Upper lobe of right lung (tissue), 1 donor: ENCODE results near the gene ZNRF1. TPM values are rescaled to one million over a fixed set of nuclear protein-coding genes. Genes with fewer than 3 reads are reported as not detected.

Experiments used
- ATAC-seq: fragments of 200-7000 bp; cut with Tn5 transposase; one replicate; pipeline ENCODE4 v1.9.1; 2020; ENCODE audit warnings: mild to moderate bottlenecking, moderate library complexity
- DNase-seq: peaks from one replicate; pipeline ENCODE4 v3.0.0-alpha.2; 2020
- H3K27ac ChIP-seq: fragments of 200-600 bp; one replicate; pipeline ENCODE4 v1.8.0; 2022
- H3K27me3 ChIP-seq: fragments of 200-600 bp; one replicate; pipeline ENCODE4 v1.8.0; 2022; ENCODE audit warnings: mild to moderate bottlenecking
- H3K36me3 ChIP-seq: fragments of 200-600 bp; one replicate; pipeline ENCODE4 v1.8.0; 2022
- H3K4me1 ChIP-seq: fragments of 200-600 bp; one replicate; pipeline ENCODE4 v1.8.0; 2022
- H3K4me3 ChIP-seq: fragments of 200-600 bp; one replicate; pipeline ENCODE4 v1.8.0; 2022; ENCODE audit warnings: mild to moderate bottlenecking
- H3K9me3 ChIP-seq: fragments of 200-600 bp; one replicate; pipeline ENCODE4 v1.8.0; 2022
- intact Hi-C: fragments of 100-400 bp; cut with DNase I; formaldehyde crosslinking; loops from one replicate; pipeline ENCODE4 v1.11.0; 2022
- total RNA-seq: library from RNA; stranded (reverse); fragmentation: NEBNext Ultra II Directional; extraction: Animal tissue kit (Norgen Biotek cat#: 25700); gene quantifications from one replicate; pipeline ENCODE4 v1.2.1, GENCODE V29; 2021
- TF ChIP-seq, protein P1 (sequence below): fragments of 200-600 bp; IDR thresholded peaks from one replicate; pipeline ENCODE4 v1.8.0; 2022; ENCODE audit warnings: antibody characterized with exemption
- donor health status: DM: no; HTN: yes; CAD: no; lungs with severe emphysema.

The ZNRF1 gene
- total RNA-seq, 1 donor from 2014 or later = 21.3 TPM

DNA sequence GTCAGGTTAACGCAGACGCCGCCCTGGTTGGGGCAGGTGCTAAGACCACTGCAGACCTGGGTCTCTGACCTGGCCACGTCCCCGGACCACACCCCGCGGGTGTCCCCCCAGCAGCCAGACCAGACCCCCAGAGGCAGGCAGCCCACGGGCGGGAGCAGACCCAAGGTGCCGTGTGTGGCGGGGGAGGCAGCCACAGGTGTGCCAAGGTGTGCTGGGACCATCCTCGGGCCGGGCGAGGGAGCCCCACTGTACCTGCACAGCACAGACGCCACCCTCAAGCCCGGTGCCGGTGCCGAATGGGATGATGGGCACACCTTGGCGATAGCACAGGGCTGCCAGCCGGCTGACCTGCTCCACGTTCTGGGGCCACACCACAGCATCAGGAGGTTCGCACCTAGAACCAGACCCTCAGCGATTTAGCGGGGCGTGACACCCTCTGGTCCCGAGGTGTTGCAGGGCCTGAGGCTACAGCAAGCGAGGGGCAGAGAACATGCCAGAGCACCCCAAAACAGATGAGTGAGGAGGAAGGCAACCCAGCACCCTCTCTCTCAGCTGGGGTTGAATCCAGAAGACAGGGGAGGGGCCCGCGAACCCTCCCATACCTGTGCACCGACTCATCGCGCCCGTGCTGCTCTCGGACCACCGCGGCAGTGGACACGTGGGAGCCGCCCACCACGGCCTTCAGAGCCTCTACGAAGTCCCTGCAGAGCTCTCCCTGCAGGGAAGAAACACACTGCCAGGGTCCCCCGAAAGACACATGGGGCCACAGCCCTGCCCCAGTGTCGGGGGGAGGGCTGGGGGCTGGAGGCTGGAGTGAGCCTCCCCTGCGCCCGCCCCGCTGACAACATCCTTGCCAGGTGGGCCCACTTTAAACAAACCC, 116.4 kb downstream of the ZNRF1 start:
- H3K4me3 ChIP-seq = peak overlapping the region; percentile 55
- TF ChIP-seq, protein P1, sequence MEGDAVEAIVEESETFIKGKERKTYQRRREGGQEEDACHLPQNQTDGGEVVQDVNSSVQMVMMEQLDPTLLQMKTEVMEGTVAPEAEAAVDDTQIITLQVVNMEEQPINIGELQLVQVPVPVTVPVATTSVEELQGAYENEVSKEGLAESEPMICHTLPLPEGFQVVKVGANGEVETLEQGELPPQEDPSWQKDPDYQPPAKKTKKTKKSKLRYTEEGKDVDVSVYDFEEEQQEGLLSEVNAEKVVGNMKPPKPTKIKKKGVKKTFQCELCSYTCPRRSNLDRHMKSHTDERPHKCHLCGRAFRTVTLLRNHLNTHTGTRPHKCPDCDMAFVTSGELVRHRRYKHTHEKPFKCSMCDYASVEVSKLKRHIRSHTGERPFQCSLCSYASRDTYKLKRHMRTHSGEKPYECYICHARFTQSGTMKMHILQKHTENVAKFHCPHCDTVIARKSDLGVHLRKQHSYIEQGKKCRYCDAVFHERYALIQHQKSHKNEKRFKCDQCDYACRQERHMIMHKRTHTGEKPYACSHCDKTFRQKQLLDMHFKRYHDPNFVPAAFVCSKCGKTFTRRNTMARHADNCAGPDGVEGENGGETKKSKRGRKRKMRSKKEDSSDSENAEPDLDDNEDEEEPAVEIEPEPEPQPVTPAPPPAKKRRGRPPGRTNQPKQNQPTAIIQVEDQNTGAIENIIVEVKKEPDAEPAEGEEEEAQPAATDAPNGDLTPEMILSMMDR = no peak
- intact Hi-C loops = loop anchor here (5.0 kb wide), 1 partner anchor 118 kb away; the partner anchor contains the start of gene ZNRF1

DNA sequence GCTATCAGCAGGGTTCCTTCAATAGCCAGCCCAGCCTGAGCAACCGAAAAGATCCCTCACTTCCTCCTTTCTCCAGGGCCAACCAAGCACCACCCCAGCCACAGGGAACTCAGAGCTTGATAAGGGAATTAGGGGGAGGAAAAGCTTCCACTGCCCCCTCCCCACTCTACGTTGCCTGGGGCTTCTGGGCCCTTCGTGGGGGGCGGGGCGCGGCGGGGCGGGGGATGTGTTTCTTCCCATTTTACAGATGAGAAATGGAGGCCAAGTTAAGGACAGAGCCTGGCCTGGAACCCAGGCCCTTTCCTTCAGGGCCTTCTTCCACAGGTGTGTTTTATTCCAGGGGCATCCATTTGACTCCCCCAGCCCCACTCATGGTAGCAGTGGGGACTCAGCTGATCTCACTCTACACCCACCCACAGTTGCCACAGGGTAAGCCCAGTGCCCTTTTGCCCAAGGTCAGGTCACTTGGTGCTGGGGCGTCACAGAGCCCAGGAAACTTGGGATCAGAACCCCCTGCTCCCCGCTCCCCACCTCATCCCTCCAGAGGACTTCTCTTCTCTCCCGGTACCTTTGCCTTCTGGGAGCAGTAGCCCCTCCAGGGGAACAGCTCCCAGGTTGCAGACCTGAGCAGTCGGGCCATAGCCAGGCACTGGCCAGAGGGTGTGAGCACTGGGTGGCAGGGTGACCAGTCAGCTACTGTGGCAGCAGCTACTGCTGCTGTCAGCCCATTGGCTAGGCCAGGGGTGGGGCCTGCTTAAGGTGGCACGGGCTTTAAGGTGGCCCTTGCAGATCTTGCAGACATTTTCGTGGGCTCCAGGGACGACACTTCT, 117.5 kb downstream of the ZNRF1 start, which contains the start of gene LDHD:
LDHD (minus strand) TSS at position 700 of the 830 bp plus-strand sequence; CDS start at position 640, 60 bp downstream.
- H3K4me3 ChIP-seq = peak within 1 kb of the TSS; percentile 55
- peak within 1 kb of the TSS; percentile 62 for H3K27ac ChIP-seq
- H3K27me3 ChIP-seq = no peaks in the 10 kb centered on the region
- DNase-seq (peak; percentile 93), ATAC-seq (peak; percentile 98)
- H3K4me1 ChIP-seq = peaks cover 21% of the 10 kb centered on the region
- TF ChIP-seq, protein P1 = no peak
- H3K9me3 ChIP-seq = no peaks in the 10 kb centered on the region
- intact Hi-C loops = no loop called here
- H3K36me3 ChIP-seq = no peaks in the 10 kb centered on the region

More for the DNA sequence above, 116.4 kb downstream of the ZNRF1 start:
- no peaks in the 10 kb centered on the region for H3K9me3 ChIP-seq
- peaks cover 32% of the 10 kb centered on the region for H3K4me1 ChIP-seq
- no peaks in the 10 kb centered on the region for H3K27me3 ChIP-seq
- no peaks in the 10 kb centered on the region for H3K36me3 ChIP-seq
- no peak for ATAC-seq
- no peak overlapping the region for H3K27ac ChIP-seq
- DNase-seq = peak; percentile 63

DNA sequence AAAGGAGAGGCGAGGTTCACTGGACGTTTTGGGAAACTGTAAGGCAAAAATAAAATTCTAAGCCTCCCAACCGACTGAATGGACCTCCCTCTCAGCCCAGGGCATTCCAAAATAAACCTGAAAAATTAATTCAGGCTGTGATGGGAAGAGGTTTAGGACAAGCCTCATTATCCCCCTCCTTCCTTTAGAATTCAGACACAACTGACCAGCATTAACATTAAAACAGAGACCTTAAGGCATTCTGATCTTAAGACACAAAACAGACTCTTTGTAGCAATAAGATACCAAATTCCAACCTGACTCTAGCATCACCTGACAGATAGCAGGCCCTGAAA, 118.1 kb downstream of the ZNRF1 start:
- ATAC-seq (no peak), DNase-seq (no peak)
- Histone ChIP-seq H3K27ac (no peak overlapping the region), H3K36me3 (no peaks in the 10 kb centered on the region), H3K9me3 (no peaks in the 10 kb centered on the region), H3K4me1 (peaks cover 15% of the 10 kb centered on the region), H3K27me3 (no peaks in the 10 kb centered on the region), H3K4me3 (peak overlapping the region; percentile 55)
- intact Hi-C loops = no loop called here
- TF ChIP-seq, protein P1 = no peak

DNA sequence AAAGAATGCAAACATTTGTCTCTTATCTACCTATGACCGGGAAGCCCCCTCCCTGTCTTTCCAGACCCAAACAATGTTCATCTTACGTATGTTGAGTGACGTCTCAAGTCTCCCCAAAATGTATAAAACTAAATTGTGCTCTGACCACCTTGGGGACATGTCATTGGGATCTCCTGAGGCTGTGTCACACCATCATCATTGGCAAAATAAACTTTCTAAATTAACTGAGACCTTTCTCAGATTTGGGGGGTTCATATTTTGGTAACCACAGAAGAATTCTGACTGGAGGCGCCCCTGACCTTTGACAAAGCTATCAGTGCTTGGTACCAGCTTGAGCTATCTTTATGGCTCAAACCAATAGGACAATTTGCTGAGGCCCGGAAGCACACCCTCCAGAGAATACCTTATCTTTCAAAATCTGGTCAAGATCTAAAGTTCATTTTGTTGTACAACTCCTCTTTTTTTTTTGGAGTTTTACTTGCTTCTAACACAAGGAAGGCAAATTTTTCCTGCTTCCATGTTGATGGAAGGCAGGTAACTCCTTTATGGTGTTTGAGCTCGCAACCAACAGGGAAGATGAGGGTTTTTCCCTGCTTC, 120.2 kb downstream of the ZNRF1 start:
- no peaks in the 10 kb centered on the region for H3K9me3 ChIP-seq
- intact Hi-C loops = no loop called here
- TF ChIP-seq, protein P1 = no peak
- peaks cover 6% of the 10 kb centered on the region for H3K4me1 ChIP-seq
- no peak overlapping the region for H3K4me3 ChIP-seq
- ATAC-seq (no peak), DNase-seq (no peak)
- no peaks in the 10 kb centered on the region for H3K27me3 ChIP-seq
- no peak overlapping the region for H3K27ac ChIP-seq
- no peaks in the 10 kb centered on the region for H3K36me3 ChIP-seq

DNA sequence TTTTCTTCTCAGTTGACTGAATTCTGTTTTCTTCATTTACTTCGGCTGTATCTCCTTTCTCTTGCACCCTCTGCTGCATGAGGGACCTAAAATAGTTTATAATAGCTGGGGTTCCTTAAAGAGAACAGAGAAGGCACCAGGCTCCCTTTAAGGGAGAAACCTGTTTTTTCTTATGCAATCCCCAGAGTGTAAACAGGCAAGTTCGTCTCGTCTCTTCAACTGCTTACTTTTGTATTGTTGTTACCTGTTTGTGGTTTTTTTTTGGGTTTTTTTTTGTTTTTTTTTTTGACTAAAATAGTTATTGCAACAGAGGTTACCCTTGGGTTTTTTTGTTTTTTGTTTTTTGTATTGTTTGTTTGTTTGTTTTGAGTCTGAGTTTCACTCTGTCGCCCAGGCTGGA, 121.4 kb downstream of the ZNRF1 start:
- Histone ChIP-seq H3K9me3 (no peaks in the 10 kb centered on the region), H3K4me3 (no peak overlapping the region), H3K27me3 (no peaks in the 10 kb centered on the region), H3K4me1 (peaks cover 6% of the 10 kb centered on the region), H3K27ac (no peak overlapping the region), H3K36me3 (no peaks in the 10 kb centered on the region)
- intact Hi-C loops = no loop called here
- TF ChIP-seq, protein P1 = no peak
- DNase-seq = no peak
- ATAC-seq = no peak
